CD4-positive, alpha-beta T cell treated with Interleukin-17A for 1 hour (primary cell): ENCODE data around the gene ZFYVE19.
"Not testable (repeated sequence)": the region's sequence is repeated elsewhere in the genome, so short reads cannot be mapped to it uniquely, and the experiment has no call there.

ENCODE experiments used
- DNase-seq: peaks from one replicate; pipeline ENCODE4 v3.0.0-alpha.2; 2020

Gene ZFYVE19

DNA sequence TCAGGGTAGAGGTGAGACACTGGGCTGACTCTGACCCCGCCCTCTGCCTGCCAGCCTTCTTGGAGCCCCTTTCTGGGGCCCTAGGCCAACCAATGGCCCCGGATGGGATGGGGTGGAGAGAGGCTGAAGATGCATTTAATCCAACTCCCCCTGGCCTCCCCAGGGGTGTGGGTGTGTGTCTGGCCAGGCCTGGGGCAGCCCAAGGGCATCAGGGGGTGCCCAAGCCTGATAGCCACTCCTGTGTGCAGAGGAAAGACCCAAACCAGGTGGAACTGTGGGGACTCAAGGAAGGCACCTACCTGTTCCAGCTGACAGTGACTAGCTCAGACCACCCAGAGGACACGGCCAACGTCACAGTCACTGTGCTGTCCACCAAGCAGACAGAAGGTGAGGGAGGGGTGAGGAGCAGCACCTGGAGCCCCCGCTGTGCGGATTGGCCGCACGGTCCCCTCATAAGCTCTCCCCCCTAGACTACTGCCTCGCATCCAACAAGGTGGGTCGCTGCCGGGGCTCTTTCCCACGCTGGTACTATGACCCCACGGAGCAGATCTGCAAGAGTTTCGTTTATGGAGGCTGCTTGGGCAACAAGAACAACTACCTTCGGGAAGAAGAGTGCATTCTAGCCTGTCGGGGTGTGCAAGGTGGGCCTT, 46.5 kb downstream of the ZFYVE19 start:
- no peak for DNase-seq

DNA sequence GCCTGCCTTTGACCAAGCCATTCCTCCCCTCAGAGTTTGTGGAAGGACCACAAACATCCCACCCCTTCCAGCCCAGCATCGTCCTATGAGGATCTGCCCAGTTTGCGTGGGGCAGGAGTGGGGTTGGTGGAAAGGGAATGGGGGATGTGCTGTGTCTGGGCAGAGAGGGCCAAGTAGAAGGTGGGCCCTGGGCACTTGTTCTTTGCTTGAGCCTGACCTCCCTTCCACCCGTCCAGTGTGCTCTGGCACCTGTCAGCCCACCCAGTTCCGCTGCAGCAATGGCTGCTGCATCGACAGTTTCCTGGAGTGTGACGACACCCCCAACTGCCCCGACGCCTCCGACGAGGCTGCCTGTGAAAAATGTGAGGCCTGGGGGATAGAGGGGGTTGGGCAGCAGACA, 47.3 kb downstream of the ZFYVE19 start:
- no peak for DNase-seq

DNA sequence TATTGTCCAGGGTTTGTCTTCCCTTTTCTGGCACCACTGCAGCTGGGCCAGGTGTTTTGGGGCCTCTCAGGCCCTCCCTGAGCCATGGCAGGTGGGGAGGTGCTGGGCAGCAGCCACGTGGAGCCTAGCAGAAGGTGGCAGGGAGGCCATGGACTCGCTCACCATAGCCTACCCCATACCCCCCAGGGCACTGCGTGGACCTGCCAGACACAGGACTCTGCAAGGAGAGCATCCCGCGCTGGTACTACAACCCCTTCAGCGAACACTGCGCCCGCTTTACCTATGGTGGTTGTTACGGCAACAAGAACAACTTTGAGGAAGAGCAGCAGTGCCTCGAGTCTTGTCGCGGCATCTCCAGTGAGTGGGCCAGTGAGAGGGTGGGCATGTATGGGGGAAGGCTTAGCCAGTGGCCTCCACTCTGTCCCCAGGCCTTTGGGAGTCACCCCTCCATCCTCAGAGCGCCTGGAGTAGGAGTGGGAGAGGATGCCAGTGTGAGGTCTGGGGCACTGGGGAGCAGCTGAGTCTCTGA, 48.9 kb downstream of the ZFYVE19 start:
- DNase-seq = no peak

GRCh38 chr15:40856746-40857145, 49.9 kb downstream of the ZFYVE19 start:
- DNase-seq = no peak

DNA sequence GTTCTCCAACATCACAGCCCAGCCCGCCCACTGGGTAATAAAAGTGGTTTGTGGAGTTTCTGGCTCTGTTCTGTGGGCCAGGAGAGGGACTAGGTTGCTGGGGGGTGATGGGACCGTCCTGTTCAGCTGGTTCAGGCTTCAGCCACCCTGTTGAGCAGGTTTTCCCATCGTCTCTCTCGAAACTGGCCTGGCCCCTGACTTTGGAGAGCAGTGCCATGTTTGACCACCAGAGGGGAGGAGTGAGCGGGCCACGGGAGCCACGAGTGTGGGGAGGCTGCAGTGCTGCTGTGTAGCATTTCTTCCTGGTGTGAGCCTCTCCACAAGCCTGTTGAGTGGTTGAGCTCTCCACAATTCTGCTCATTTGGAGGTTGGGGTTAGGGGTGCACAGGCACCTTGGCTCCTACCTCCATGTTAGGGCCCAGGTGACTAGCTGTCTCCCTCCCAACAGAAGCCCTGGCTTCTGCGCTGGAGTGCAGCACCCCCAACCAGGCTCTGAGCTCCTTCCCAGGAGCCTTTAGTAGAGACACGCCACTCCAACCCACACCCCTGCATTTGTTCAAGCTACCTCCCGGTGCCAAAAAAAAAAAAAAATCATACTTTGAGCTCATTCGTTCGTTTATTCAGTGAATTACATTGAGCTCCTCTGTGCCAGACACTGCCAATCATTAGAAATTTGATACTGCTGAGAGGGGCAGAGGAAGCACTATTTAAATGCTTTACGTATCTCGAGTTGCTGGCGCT, 50.9 kb downstream of the ZFYVE19 start:
- DNase-seq = peak; percentile 85

DNA sequence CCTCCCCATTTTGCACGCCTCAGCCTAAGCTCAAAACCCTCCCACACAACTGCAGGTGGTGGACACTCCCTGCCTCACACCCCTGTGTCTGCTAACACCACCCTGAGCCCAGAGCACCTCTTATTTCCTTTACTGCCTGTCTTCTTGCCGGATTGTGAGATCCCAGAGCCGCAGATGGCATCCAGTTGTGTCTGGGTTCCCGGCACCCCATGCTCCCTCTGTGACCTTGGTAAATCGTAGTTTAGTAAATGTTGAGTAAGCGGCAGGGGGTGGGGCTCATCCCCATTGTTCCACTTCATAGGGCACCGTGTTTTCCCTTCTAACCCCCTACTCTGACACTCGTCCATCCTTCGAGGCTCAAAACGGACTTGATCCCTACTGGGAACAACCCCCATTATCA, 51.8 kb downstream of the ZFYVE19 start:
- no peak for DNase-seq

DNA sequence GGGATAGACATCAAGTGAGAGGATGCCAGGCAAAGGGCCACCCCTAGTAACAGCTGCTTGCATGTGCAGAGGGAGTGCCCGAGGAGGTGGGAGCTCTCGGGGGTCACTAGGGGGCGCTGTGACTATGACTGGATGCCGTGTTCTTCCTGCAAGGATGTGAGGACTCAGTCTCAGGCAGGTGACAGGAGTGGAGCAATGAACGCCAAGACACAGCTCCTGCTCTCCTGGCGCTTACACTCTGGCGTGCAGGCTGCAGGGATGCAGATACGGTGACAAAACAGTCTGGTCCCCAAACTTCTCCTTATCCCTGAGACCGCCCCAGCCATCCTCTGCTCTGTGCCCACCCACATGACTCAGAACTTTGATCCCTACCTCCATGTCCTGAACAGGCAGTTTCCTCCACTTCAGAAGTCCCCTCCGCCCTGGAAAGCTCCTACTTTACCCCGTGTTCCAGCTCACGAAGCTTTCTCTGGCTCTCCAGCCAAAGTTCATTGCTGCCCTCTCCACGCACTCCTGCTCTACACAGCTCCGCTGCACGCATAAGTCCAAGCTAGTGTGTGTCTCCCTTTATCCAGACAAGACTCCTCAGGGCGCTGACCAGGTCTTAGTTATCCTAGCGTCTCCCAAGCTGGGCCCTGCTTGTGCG, 52.4 kb downstream of the ZFYVE19 start:
- DNase-seq = peak; percentile 83

DNA sequence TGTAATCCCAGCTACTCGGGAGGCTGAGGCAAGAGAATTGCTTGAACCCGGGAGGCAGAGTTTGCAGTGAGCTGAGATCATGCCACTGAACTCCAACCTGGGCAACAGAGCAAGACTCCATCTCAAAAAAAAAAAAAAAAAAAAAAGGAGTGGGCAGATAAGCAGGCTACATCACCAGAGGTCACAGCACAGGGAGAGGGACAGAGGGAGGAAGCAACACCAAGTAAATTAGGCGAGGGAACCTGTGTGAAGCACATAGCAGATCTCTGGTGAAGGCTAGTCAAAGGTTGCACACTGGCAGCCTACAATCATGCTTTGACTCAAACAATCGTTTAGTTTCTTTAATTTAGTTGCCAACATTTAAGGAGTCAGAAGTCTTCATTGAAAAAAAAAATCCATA, 54.3 kb downstream of the ZFYVE19 start:
- DNase-seq = not testable (repeated sequence)

- no peak for DNase-seq
Measured at GRCh38 chr15:40863660-40864270, 56.9 kb downstream of the ZFYVE19 start.
